ENCODE results near the gene LRP1B. TPM values are rescaled to one million over a fixed set of nuclear protein-coding genes. Genes with fewer than 3 reads are reported as not detected.

The LRP1B gene
- total RNA-seq, 4 donors from 2014 or later = 0.42 to 0.71 (median 0.65) TPM

- 83% methylated on average over 2 of the region's 10 CpGs for WGBS
These were observed 560.2 kb downstream of the LRP1B start for GRCh38 chr2:141570474-141571131.

GRCh38 chr2:141569941-141570340, 560.9 kb downstream of the LRP1B start:
- no peak overlapping the region for H3K4me3 ChIP-seq
- no peak overlapping the region for H3K27ac ChIP-seq (replicated peaks in 1 of 4)
- H3K4me1 ChIP-seq = no peaks in the 10 kb centered on the region
- intact Hi-C loops (cut with DNase I) = no loop called here
- no peaks in the 10 kb centered on the region for H3K36me3 ChIP-seq
- H3K27me3 ChIP-seq = no peaks in the 10 kb centered on the region
- 63% methylated on average over 4 of the region's 4 CpGs for WGBS
- DNase-seq (ENCODE audit: extremely low spot score) = no peak
- no peak for TF ChIP-seq POLR2A (IDR thresholded peaks at IDR 0.05; ENCODE audit: low read depth)
- no peak for TF ChIP-seq POLR2AphosphoS5 (IDR thresholded peaks at IDR 0.05)
- no peak for TF ChIP-seq CTCF (IDR thresholded peaks at IDR 0.05)
- TF ChIP-seq EP300 (IDR thresholded peaks at IDR 0.05) = no peak
- no peaks in the 10 kb centered on the region for H3K9me3 ChIP-seq

More at GRCh38 chr2:141570474-141571131, 560.2 kb downstream of the LRP1B start:
- Histone ChIP-seq H3K4me3 (no peak overlapping the region), H3K9me3 (no peaks in the 10 kb centered on the region), H3K27ac (replicated peaks in 1 of 4) (no peak overlapping the region), H3K4me1 (no peaks in the 10 kb centered on the region), H3K27me3 (no peaks in the 10 kb centered on the region), H3K36me3 (no peaks in the 10 kb centered on the region)
- no peak for TF ChIP-seq EP300 (IDR thresholded peaks at IDR 0.05)
- no peak for TF ChIP-seq POLR2A (IDR thresholded peaks at IDR 0.05; ENCODE audit: low read depth)
- no peak for TF ChIP-seq CTCF (IDR thresholded peaks at IDR 0.05)
- TF ChIP-seq POLR2AphosphoS5 (IDR thresholded peaks at IDR 0.05) = no peak
- DNase-seq (ENCODE audit: extremely low spot score) = no peak
- intact Hi-C loops (cut with DNase I) = no loop called here

- H3K27ac ChIP-seq (replicated peaks in 1 of 4) = no peak overlapping the region
- no peak for DNase-seq (ENCODE audit: extremely low spot score)
- intact Hi-C loops (cut with DNase I) = no loop called here
- no peaks in the 10 kb centered on the region for H3K4me1 ChIP-seq
- H3K27me3 ChIP-seq = no peaks in the 10 kb centered on the region
- H3K9me3 ChIP-seq = no peaks in the 10 kb centered on the region
- 92% methylated on average over 3 of the region's 3 CpGs for WGBS
- TF ChIP-seq CTCF (IDR thresholded peaks at IDR 0.05) = no peak
- no peak for TF ChIP-seq EP300 (IDR thresholded peaks at IDR 0.05)
- no peak for TF ChIP-seq POLR2AphosphoS5 (IDR thresholded peaks at IDR 0.05)
- no peak for TF ChIP-seq POLR2A (IDR thresholded peaks at IDR 0.05; ENCODE audit: low read depth)
- no peaks in the 10 kb centered on the region for H3K36me3 ChIP-seq
- no peak overlapping the region for H3K4me3 ChIP-seq
These were observed 565.2 kb downstream of the LRP1B start for GRCh38 chr2:141565597-141565996.

GRCh38 chr2:141560723-141561122, 570.1 kb downstream of the LRP1B start:
- Histone ChIP-seq H3K27ac (replicated peaks in 1 of 4) (no peak overlapping the region), H3K4me1 (no peaks in the 10 kb centered on the region), H3K9me3 (no peaks in the 10 kb centered on the region), H3K36me3 (no peaks in the 10 kb centered on the region), H3K27me3 (no peaks in the 10 kb centered on the region), H3K4me3 (no peak overlapping the region)
- WGBS = 67% methylated on average over 1 of the region's 1 CpG
- TF ChIP-seq EP300 (IDR thresholded peaks at IDR 0.05) = no peak
- no peak for TF ChIP-seq CTCF (IDR thresholded peaks at IDR 0.05)
- TF ChIP-seq POLR2A (IDR thresholded peaks at IDR 0.05; ENCODE audit: low read depth) = no peak
- no peak for TF ChIP-seq POLR2AphosphoS5 (IDR thresholded peaks at IDR 0.05)
- DNase-seq (ENCODE audit: extremely low spot score) = no peak
- intact Hi-C loops (cut with DNase I) = no loop called here

Measured in esophagus muscularis mucosa (tissue), 4 donors.